Neural cell (in vitro differentiated cells): ENCODE measurements around the gene ZFC3H1. TPM values are rescaled to one million over a fixed set of nuclear protein-coding genes. Genes with fewer than 3 reads are reported as not detected.

Experiments
- H2AFZ ChIP-seq: fragments of 200-600, 300-800 bp; sonication (generic), shearing (Covaris generic); 2 replicates; pipeline ENCODE4 v1.6.0; 2014; ENCODE audit warnings: low read depth, mild to moderate bottlenecking, antibody characterized with exemption, low read length, moderate library complexity
- H3F3A ChIP-seq: fragments of 200-600 bp; shearing (Covaris generic); 2 replicates; pipeline ENCODE4 v1.6.1; 2016; ENCODE audit warnings: mild to moderate bottlenecking, moderate library complexity, mixed read lengths, antibody characterized with exemption, low read length; ENCODE audit not compliant: insufficient read depth, poor library complexity, severe bottlenecking
- H3K27ac ChIP-seq: fragments of 200-600, 300-800 bp; sonication (generic), shearing (Covaris generic); 2 replicates; pipeline ENCODE4 v1.5.1; 2014; ENCODE audit warnings: mild to moderate bottlenecking, low read length, moderate library complexity
- H3K27me3 ChIP-seq: fragments of 300-800, 200-600 bp; sonication (generic), shearing (Covaris generic); 2 replicates; pipeline ENCODE4 v1.6.0; 2014; ENCODE audit warnings: mild to moderate bottlenecking, low read depth, low read length, moderate library complexity; ENCODE audit not compliant: insufficient read depth
- H3K36me3 ChIP-seq: fragments of 300-800, 200-600 bp; sonication (generic), shearing (Covaris generic); 2 replicates; pipeline ENCODE4 v1.5.1; 2014; ENCODE audit warnings: mild to moderate bottlenecking, antibody characterized with exemption, low read length, moderate library complexity; ENCODE audit not compliant: insufficient read depth
- H3K4me2 ChIP-seq: fragments of 300-800, 200-600 bp; sonication (generic), shearing (Covaris generic); 2 replicates; pipeline ENCODE4 v1.6.0; 2014; ENCODE audit warnings: mild to moderate bottlenecking, low read length
- H3K4me3 ChIP-seq: fragments of 300-800, 200-600 bp; sonication (generic), shearing (Covaris generic); 2 replicates; pipeline ENCODE4 v1.5.1; 2014; ENCODE audit warnings: mild to moderate bottlenecking, low read length, moderate library complexity
- H3K79me2 ChIP-seq: fragments of 200-600 bp; shearing (Covaris generic); replicated peaks from 2 replicates; pipeline ENCODE4 v1.6.0; 2014; ENCODE audit warnings: mild to moderate bottlenecking, low read length, moderate library complexity; ENCODE audit not compliant: insufficient read depth
- H3K9ac ChIP-seq: fragments of 300-800, 200-600 bp; sonication (generic), shearing (Covaris generic); 2 replicates; pipeline ENCODE4 v1.6.1; 2016; ENCODE audit warnings: mild to moderate bottlenecking, low read length, mixed read lengths
- H3K9me2 ChIP-seq: fragments of 200-600 bp; shearing (Covaris generic); 2 replicates; pipeline ENCODE4 v1.6.1; 2016; ENCODE audit warnings: mild to moderate bottlenecking, low read length, mixed read lengths; ENCODE audit not compliant: insufficient read depth
- H3K9me3 ChIP-seq: fragments of 200-600, 300-800 bp; sonication (generic), shearing (Covaris generic); 2 replicates; pipeline ENCODE4 v1.6.1; 2016; ENCODE audit warnings: mild to moderate bottlenecking, mixed run types, low read length, moderate library complexity, mixed read lengths
- H4K20me1 ChIP-seq: fragments of 200-600 bp; shearing (Covaris generic); 2 replicates; pipeline ENCODE4 v1.6.1; 2016; ENCODE audit warnings: mild to moderate bottlenecking, mixed run types; ENCODE audit not compliant: insufficient read depth
- CTCF ChIP-seq: fragments of 450-650 bp; IDR thresholded peaks from 2 replicates; pipeline ENCODE4 v1.5.1; 2014; ENCODE audit warnings: antibody characterized with exemption, mild to moderate bottlenecking, moderate library complexity; ENCODE audit not compliant: poor library complexity, severe bottlenecking
- EP300 ChIP-seq: fragments of 450-650 bp; conservative IDR thresholded peaks from 2 replicates; pipeline ENCODE4 v1.6.1; 2014; ENCODE audit warnings: antibody characterized with exemption, mild to moderate bottlenecking, moderate library complexity; ENCODE audit not compliant: poor library complexity, severe bottlenecking
- EZH2 ChIP-seq: fragments of 200-600, 300-800 bp; shearing (Covaris generic), sonication (generic); IDR thresholded peaks from 2 replicates; pipeline ENCODE4 v1.6.1; 2014; ENCODE audit warnings: antibody characterized with exemption, low read length, borderline replicate concordance, mild to moderate bottlenecking; ENCODE audit not compliant: insufficient read depth, poor library complexity, severe bottlenecking
- MXI1 ChIP-seq: fragments of 450-650 bp; conservative IDR thresholded peaks from 2 replicates; pipeline ENCODE4 v1.6.1; 2014; ENCODE audit warnings: antibody characterized with exemption, mild to moderate bottlenecking; ENCODE audit not compliant: poor library complexity, severe bottlenecking
- POLR2AphosphoS5 ChIP-seq: IDR thresholded peaks from 2 replicates; pipeline ENCODE4 v1.6.1; 2012
- RAD21 ChIP-seq: fragments of 450-650 bp; conservative IDR thresholded peaks from 2 replicates; pipeline ENCODE4 v1.6.1; 2014; ENCODE audit warnings: antibody characterized with exemption, mild to moderate bottlenecking, moderate library complexity
- REST ChIP-seq: IDR thresholded peaks from 2 replicates; pipeline ENCODE4 v1.6.1; 2012; ENCODE audit warnings: borderline replicate concordance
- SMC3 ChIP-seq: fragments of 450-650 bp; conservative IDR thresholded peaks from 2 replicates; pipeline ENCODE4 v1.6.1; 2014; ENCODE audit warnings: antibody characterized with exemption, mild to moderate bottlenecking, moderate library complexity; ENCODE audit not compliant: poor library complexity
- TAF1 ChIP-seq: IDR thresholded peaks from 2 replicates; pipeline ENCODE4 v1.6.1; 2012; ENCODE audit warnings: low read depth
- polyA plus RNA-seq: library from polyadenylated mRNA; depleted of rRNA; stranded (reverse); fragments of >200 nt; gene quantifications from 2 replicates; pipeline ENCODE4 v1.2.3, GENCODE V29; 2014

Gene ZFC3H1
- polyA plus RNA-seq, 1 donor from 2014 or later: 45.5 TPM

- Histone ChIP-seq H2AFZ (no peak overlapping the region), H3K27ac (no peak overlapping the region), H3K9ac (no peak overlapping the region), H4K20me1 (peaks cover 3% of the 10 kb centered on the region), H3K4me3 (no peak overlapping the region), H3K79me2 (no peaks in the 10 kb centered on the region), H3K36me3 (peaks cover 10% of the 10 kb centered on the region), H3K9me2 (no peaks in the 10 kb centered on the region), H3K9me3 (no peaks in the 10 kb centered on the region), H3K27me3 (no peaks in the 10 kb centered on the region), H3F3A (no peaks in the 10 kb centered on the region), H3K4me2 (no peak overlapping the region)
- TF ChIP-seq POLR2AphosphoS5 (no peak), SMC3 (no peak), MXI1 (no peak)
Observed at GRCh38 chr12:71642264-71642663, 21.4 kb downstream of the ZFC3H1 start.

GRCh38 chr12:71641390-71641789, 22.3 kb downstream of the ZFC3H1 start:
- Histone ChIP-seq H3K36me3 (peaks cover 10% of the 10 kb centered on the region), H3K9ac (no peak overlapping the region), H3K27ac (no peak overlapping the region), H3K4me3 (no peak overlapping the region), H3K9me2 (no peaks in the 10 kb centered on the region), H3K79me2 (no peaks in the 10 kb centered on the region), H3K27me3 (no peaks in the 10 kb centered on the region), H3K4me2 (no peak overlapping the region), H4K20me1 (peaks cover 3% of the 10 kb centered on the region), H3K9me3 (no peaks in the 10 kb centered on the region), H2AFZ (no peak overlapping the region), H3F3A (no peaks in the 10 kb centered on the region)
- TF ChIP-seq POLR2AphosphoS5: no peak
- TF ChIP-seq SMC3: no peak
- TF ChIP-seq CTCF: no peak
- no peak for TF ChIP-seq RAD21

- H3K36me3 ChIP-seq: peaks cover 15% of the 10 kb centered on the region
- no peaks in the 10 kb centered on the region for H3F3A ChIP-seq
- no peak overlapping the region for H2AFZ ChIP-seq
- no peak for TF ChIP-seq SMC3
- no peak for TF ChIP-seq POLR2AphosphoS5
- no peak for TF ChIP-seq EZH2
- TF ChIP-seq MXI1: no peak
- TF ChIP-seq EP300: no peak
- TF ChIP-seq REST: no peak
- no peak for TF ChIP-seq RAD21
- TF ChIP-seq CTCF: no peak
- TF ChIP-seq TAF1: no peak
- no peaks in the 10 kb centered on the region for H3K9me2 ChIP-seq
- H3K27ac ChIP-seq: no peak overlapping the region
- peaks cover 3% of the 10 kb centered on the region for H4K20me1 ChIP-seq
- no peaks in the 10 kb centered on the region for H3K9me3 ChIP-seq
- no peaks in the 10 kb centered on the region for H3K27me3 ChIP-seq
- no peak overlapping the region for H3K4me3 ChIP-seq
- no peaks in the 10 kb centered on the region for H3K79me2 ChIP-seq
- no peak overlapping the region for H3K9ac ChIP-seq
- H3K4me2 ChIP-seq: no peak overlapping the region
Observed at GRCh38 chr12:71640316-71640715, 23.3 kb downstream of the ZFC3H1 start.
